ENCODE results near the gene PCSK6. TPM values are rescaled to one million over a fixed set of nuclear protein-coding genes. Genes with fewer than 3 reads are reported as not detected.

The PCSK6 gene
- total RNA-seq, 1 donor from 2014 or later: 5.4 TPM

- Mint-ChIP-seq H3K27ac (ENCODE audit: unreplicated experiment) (no peak overlapping the region), H3K4me3 (peak overlapping the region; percentile 27), H3K36me3 (ENCODE audit: low read depth) (peaks cover 16% of the 10 kb centered on the region), H3K4me1 (no peaks in the 10 kb centered on the region), H3K9me3 (no peaks in the 10 kb centered on the region), H3K27me3 (ENCODE audit: low read depth) (peaks cover 7% of the 10 kb centered on the region)
- DNase-seq (ENCODE audit: low read depth, low spot score): no peak
- TF ChIP-seq, protein P1, sequence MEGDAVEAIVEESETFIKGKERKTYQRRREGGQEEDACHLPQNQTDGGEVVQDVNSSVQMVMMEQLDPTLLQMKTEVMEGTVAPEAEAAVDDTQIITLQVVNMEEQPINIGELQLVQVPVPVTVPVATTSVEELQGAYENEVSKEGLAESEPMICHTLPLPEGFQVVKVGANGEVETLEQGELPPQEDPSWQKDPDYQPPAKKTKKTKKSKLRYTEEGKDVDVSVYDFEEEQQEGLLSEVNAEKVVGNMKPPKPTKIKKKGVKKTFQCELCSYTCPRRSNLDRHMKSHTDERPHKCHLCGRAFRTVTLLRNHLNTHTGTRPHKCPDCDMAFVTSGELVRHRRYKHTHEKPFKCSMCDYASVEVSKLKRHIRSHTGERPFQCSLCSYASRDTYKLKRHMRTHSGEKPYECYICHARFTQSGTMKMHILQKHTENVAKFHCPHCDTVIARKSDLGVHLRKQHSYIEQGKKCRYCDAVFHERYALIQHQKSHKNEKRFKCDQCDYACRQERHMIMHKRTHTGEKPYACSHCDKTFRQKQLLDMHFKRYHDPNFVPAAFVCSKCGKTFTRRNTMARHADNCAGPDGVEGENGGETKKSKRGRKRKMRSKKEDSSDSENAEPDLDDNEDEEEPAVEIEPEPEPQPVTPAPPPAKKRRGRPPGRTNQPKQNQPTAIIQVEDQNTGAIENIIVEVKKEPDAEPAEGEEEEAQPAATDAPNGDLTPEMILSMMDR (conservative IDR thresholded peaks at IDR 0.05): no peak
Measured at GRCh38 chr15:101266787-101267186, 222.7 kb downstream of the PCSK6 start.

DNA sequence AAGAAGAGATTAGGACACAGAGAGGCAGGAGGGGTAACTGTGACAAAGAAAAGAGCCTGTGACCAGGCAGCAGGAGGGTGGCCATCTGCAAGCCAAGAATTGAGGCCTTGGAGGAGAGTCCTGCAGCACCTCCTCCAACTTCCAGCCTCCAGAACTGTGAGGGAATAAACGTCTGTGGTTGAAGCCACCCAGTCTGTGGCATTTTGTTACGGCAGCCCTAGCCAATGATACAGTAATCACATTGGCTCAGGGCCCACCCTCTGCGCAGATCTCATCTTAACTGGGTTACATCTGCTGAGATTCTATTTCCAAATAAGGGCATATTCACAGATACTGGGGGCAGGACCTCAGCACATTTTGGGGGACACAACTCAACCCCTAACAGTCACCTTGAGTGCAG lies 223.5 kb downstream of the PCSK6 start:
- peaks cover 7% of the 10 kb centered on the region for H3K27me3 Mint-ChIP-seq (ENCODE audit: low read depth)
- H3K36me3 Mint-ChIP-seq (ENCODE audit: low read depth): peaks cover 13% of the 10 kb centered on the region
- DNase-seq (ENCODE audit: low read depth, low spot score): no peak

GRCh38 chr15:101264911-101265641 lies 224.4 kb downstream of the PCSK6 start:
- no peaks in the 10 kb centered on the region for H3K9me3 Mint-ChIP-seq

More for the DNA sequence above, 223.5 kb downstream of the PCSK6 start:
- no peaks in the 10 kb centered on the region for H3K4me1 Mint-ChIP-seq
- H3K9me3 Mint-ChIP-seq: no peaks in the 10 kb centered on the region
- H3K27ac Mint-ChIP-seq (ENCODE audit: unreplicated experiment): peak overlapping the region; percentile 8
- TF ChIP-seq, protein P1 (conservative IDR thresholded peaks at IDR 0.05): no peak
- peak overlapping the region; percentile 8 for H3K4me3 Mint-ChIP-seq

DNA sequence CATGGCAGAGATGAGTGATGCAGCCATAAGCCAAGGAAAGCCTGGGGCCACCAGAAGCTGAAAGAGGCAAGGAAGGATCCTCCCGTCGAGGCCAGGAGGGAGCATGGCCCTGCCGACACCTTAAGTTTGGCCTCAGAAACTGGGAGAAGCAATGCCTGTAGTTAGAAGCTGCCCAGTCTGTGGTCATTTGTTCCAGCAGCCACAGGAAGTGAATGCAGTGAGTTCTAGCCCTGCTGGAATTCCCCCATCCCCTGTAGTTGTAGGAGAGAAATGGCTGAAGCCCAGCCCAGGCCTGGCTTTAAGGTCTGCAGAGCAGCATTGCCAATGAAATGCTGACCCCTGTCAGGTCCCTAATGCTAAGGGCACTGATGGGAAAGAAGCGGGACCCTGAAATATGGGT lies 225.5 kb downstream of the PCSK6 start:
- TF ChIP-seq, protein P1 (conservative IDR thresholded peaks at IDR 0.05): no peak
- H3K27ac Mint-ChIP-seq (ENCODE audit: unreplicated experiment): no peak overlapping the region
- H3K27me3 Mint-ChIP-seq (ENCODE audit: low read depth): peaks cover 14% of the 10 kb centered on the region
- no peaks in the 10 kb centered on the region for H3K9me3 Mint-ChIP-seq
- peaks cover 3% of the 10 kb centered on the region for H3K36me3 Mint-ChIP-seq (ENCODE audit: low read depth)
- peaks cover 5% of the 10 kb centered on the region for H3K4me1 Mint-ChIP-seq
- DNase-seq (ENCODE audit: low read depth, low spot score): no peak
- no peak overlapping the region for H3K4me3 Mint-ChIP-seq

More at GRCh38 chr15:101264911-101265641, 224.4 kb downstream of the PCSK6 start:
- Mint-ChIP-seq H3K4me3 (no peak overlapping the region), H3K36me3 (ENCODE audit: low read depth) (peaks cover 9% of the 10 kb centered on the region), H3K4me1 (no peaks in the 10 kb centered on the region), H3K27me3 (ENCODE audit: low read depth) (peaks cover 8% of the 10 kb centered on the region), H3K27ac (ENCODE audit: unreplicated experiment) (no peak overlapping the region)
- DNase-seq (ENCODE audit: low read depth, low spot score): no peak
- TF ChIP-seq, protein P1 (conservative IDR thresholded peaks at IDR 0.05): no peak

DNA sequence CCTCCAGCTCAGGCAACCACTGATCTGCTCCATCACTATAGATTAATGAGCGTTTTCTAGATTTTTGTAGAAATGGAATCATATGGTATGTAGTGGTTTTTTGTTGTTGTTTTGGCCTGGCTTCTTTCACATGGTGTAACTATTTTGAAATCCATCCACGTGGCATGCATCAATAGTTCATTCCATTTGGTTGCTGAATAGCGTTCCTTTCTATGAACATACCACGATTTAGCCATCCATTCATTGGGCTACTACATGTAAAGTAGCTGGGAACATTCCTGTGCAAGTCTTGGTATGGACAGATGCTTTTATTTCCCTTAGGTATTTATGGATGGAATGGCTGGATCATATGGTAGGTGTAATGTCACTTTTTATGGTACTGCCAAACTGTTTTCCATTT lies 227.0 kb downstream of the PCSK6 start:
- Mint-ChIP-seq H3K9me3 (no peaks in the 10 kb centered on the region), H3K27me3 (ENCODE audit: low read depth) (peaks cover 18% of the 10 kb centered on the region), H3K4me1 (peaks cover 17% of the 10 kb centered on the region), H3K4me3 (no peak overlapping the region), H3K36me3 (ENCODE audit: low read depth) (no peaks in the 10 kb centered on the region), H3K27ac (ENCODE audit: unreplicated experiment) (no peak overlapping the region)
- TF ChIP-seq, protein P1 (conservative IDR thresholded peaks at IDR 0.05): no peak
- DNase-seq (ENCODE audit: low read depth, low spot score): no peak
